ENCODE measurements around the gene SCUBE1. TPM values are rescaled to one million over a fixed set of nuclear protein-coding genes. Genes with fewer than 3 reads are reported as not detected.

Gene SCUBE1
- total and polyA plus RNA-seq, 2 donors (not counting 3 experiments of a cell fraction or from before 2014, with no cell fraction given) = 0.07 TPM; not detected in 1

- dilution Hi-C loops (cut with MboI; ENCODE audit: extremely low pct_ligation_motif_present, low sequenced_read_pairs) = no loop called here
- Histone ChIP-seq H3K9me3 (replicated peaks; ENCODE audit: control insufficient read depth, insufficient read depth, low read length) (no peaks in the 10 kb centered on the region), H3K36me3 (ENCODE audit: control insufficient read depth in 2 of 2, extremely low read depth in 1 of 2, insufficient read depth in 2 of 2, low read length in 2 of 2) (no peaks in the 10 kb centered on the region), H3K4me2 (ENCODE audit: insufficient read depth, low read length) (no peak overlapping the region), H3K79me2 (ENCODE audit: control insufficient read depth, insufficient read depth, low read length) (no peaks in the 10 kb centered on the region), H3K4me1 (ENCODE audit: control insufficient read depth, extremely low read depth, insufficient read depth, low read length) (no peaks in the 10 kb centered on the region), H3K9ac (replicated peaks; ENCODE audit: extremely low read depth, insufficient read depth, low read length) (no peak overlapping the region), H3K4me3 (replicated peaks in 1 of 3; ENCODE audit: insufficient read depth in 1 of 3, low read depth in 1 of 3, low read length in 3 of 3) (no peak overlapping the region), H4K20me1 (replicated peaks; ENCODE audit: control insufficient read depth, extremely low read depth, insufficient read depth, low read length) (no peaks in the 10 kb centered on the region), H3K27ac (ENCODE audit: insufficient read depth, low read depth, low read length) (no peak overlapping the region), H3K9me1 (replicated peaks; ENCODE audit: control insufficient read depth, extremely low read depth, insufficient read depth, low read length) (no peaks in the 10 kb centered on the region), H3K27me3 (ENCODE audit: control insufficient read depth in 2 of 2, insufficient read depth in 2 of 2, low read length in 2 of 2) (no peaks in the 10 kb centered on the region), H2AFZ (ENCODE audit: low read depth, low read length) (no peak overlapping the region)
- intact Hi-C loops (cut with micrococcal nuclease) = no loop called here
- BruUV-seq (replicated peaks) = no TSS peak
- FAIRE-seq = no peak
- CTCF ChIA-PET = no interaction called here
- DNase-seq (ENCODE audit: low read depth, low spot score) = no peak
- no peak for TF ChIP-seq EZH2 (IDR thresholded peaks at IDR 0.05; ENCODE audit: borderline replicate concordance, low read depth, low read length, severe bottlenecking)
- no peak for TF ChIP-seq MYC (IDR thresholded peaks at IDR 0.05; ENCODE audit: low read depth, low read length)
- no peak for TF ChIP-seq JUN (IDR thresholded peaks at IDR 0.05; ENCODE audit: borderline replicate concordance, insufficient read depth, insufficient read length, low read depth)
- TF ChIP-seq GATA2 (IDR thresholded peaks at IDR 0.05; ENCODE audit: insufficient read depth, insufficient read length, low read depth, low read length) = no peak
- no peak for TF ChIP-seq MAX (IDR thresholded peaks at IDR 0.05; ENCODE audit: insufficient read depth, insufficient read length)
- no peak for TF ChIP-seq FOS (IDR thresholded peaks at IDR 0.05; ENCODE audit: borderline replicate concordance, insufficient read depth, low read length)
- TF ChIP-seq POLR2A (IDR thresholded peaks at IDR 0.05; ENCODE audit: low read depth, low read length) = no peak
- TF ChIP-seq CTCF (IDR thresholded peaks at IDR 0.05; ENCODE audit: extremely low read depth in 1 of 2, insufficient read depth in 1 of 2, low read depth in 1 of 2, low read length in 2 of 2) = no peak
- TF ChIP-seq POLR2AphosphoS5 (IDR thresholded peaks at IDR 0.05; ENCODE audit: insufficient read depth, low read depth, low read length) = no peak
- POLR2A ChIA-PET = no interaction called here
Observed at GRCh38 chr22:43310798-43311197, 32.4 kb downstream of the SCUBE1 start.

Measured in endothelial cell of umbilical vein (primary cell).